K562 (cell line): ENCODE results near the gene BDKRB2. TPM values are rescaled to one million over a fixed set of nuclear protein-coding genes. Genes with fewer than 3 reads are reported as not detected.

Experiments used
- ATAC-seq: fragments of 200-7000 bp; cut with Tn5 transposase; 3 replicates; pipeline ENCODE4 v1.9.1; 2020; ENCODE audit warnings: moderate library complexity
- BruUV-seq: library from RNA; stranded (reverse); fragments of 400-500 nt; replicated peaks from 2 replicates; lab custom pipeline; 2021; lab: Mats Ljungman, UMichigan
- CTCF ChIA-PET: fragments of 300-600 bp; formaldehyde crosslinking; extraction: SDS; loops from one replicate; lab custom pipeline; 2021; ENCODE audit warnings: low intra/inter-chr PET ratio; lab: Yijun Ruan, JAX
- POLR2A ChIA-PET: fragments of 300-600, 350-650 bp; sonication (Branson Sonifier 250); formaldehyde crosslinking; extraction: SDS; loops from one replicate; lab custom pipeline; 2021; ENCODE audit warnings: antibody characterized with exemption, inconsistent platforms; lab: Yijun Ruan, JAX
- DNase-seq, 4 experiments: peaks; one replicate each; pipeline versions ENCODE4 v3.0.0 to v3.0.0-alpha.2; 2011 to 2018; ENCODE audit warnings: low spot score in 3 of 4, mixed read lengths in 3 of 4; ENCODE audit errors: extremely low read depth in 1 of 4
- FAIRE-seq: peaks from 2 replicates; lab custom pipeline; 2011; peaks lifted over from hg19 to GRCh38; lab: Jason Lieb, UNC
- H2AFZ ChIP-seq: 2 replicates; pipeline ENCODE4 v1.6.0; 2011; ENCODE audit warnings: low read depth, low read length, control low read depth, inconsistent platforms
- H3K27ac ChIP-seq: fragments of 200-600 bp; 3 replicates; pipeline ENCODE4 v1.8.0; 2011; ENCODE audit warnings: low read depth, mild to moderate bottlenecking, control low read depth, inconsistent platforms, low read length, moderate library complexity, mixed read lengths; ENCODE audit errors: extremely low read depth
- H3K27me3 ChIP-seq, 2 experiments: fragments of 300-600 bp in 1 of 2; 2 replicates in 1 of 2; 3 replicates in 1 of 2; pipeline versions ENCODE4 v1.6.0 to v1.8.0; 2011; ENCODE audit warnings: inconsistent platforms in 2 of 2, low read length in 2 of 2, mild to moderate bottlenecking in 1 of 2, mixed read lengths in 1 of 2, moderate library complexity in 1 of 2; ENCODE audit not compliant: control insufficient read depth in 2 of 2, insufficient read depth in 2 of 2
- H3K36me3 ChIP-seq: fragments of 300-600 bp; 3 replicates; pipeline ENCODE4 v1.8.0; 2011; ENCODE audit warnings: mild to moderate bottlenecking, low read length, inconsistent platforms; ENCODE audit not compliant: control insufficient read depth, insufficient read depth
- H3K4me1 ChIP-seq, 2 experiments: fragments of 200-600 bp in 1 of 2; replicated peaks in 1 of 2; 2 replicates in 1 of 2; 3 replicates in 1 of 2; pipeline versions ENCODE4 v1.5.1 to v1.8.0; 2011; ENCODE audit warnings: inconsistent platforms in 2 of 2, low read length in 2 of 2, mild to moderate bottlenecking in 1 of 2, mixed read lengths in 1 of 2, moderate library complexity in 1 of 2; ENCODE audit not compliant: control insufficient read depth in 2 of 2, insufficient read depth in 2 of 2
- H3K4me2 ChIP-seq: 2 replicates; pipeline ENCODE4 v1.6.1; 2011; ENCODE audit warnings: low read length, control low read depth, inconsistent platforms, mixed read lengths; ENCODE audit not compliant: insufficient read depth
- H3K4me3 ChIP-seq: fragments of 200-600 bp; sonication (generic), shearing (Covaris generic); 2 replicates; pipeline ENCODE4 v1.5.1; 2016; ENCODE audit warnings: control low read depth, inconsistent platforms
- H3K79me2 ChIP-seq: fragments of 200-600 bp; 3 replicates; pipeline ENCODE4 v1.8.0; 2011; ENCODE audit warnings: low read length, inconsistent platforms; ENCODE audit not compliant: control insufficient read depth, insufficient read depth
- H3K9ac ChIP-seq, 2 experiments: 2 replicates each; pipeline versions ENCODE4 v1.6.0 to v1.6.1; 2011; ENCODE audit warnings: low read depth in 2 of 2, low read length in 2 of 2, control low read depth in 1 of 2, inconsistent platforms in 1 of 2, mild to moderate bottlenecking in 1 of 2, mixed read lengths in 1 of 2; ENCODE audit not compliant: insufficient read depth in 1 of 2
- H3K9me1 ChIP-seq: one replicate; pipeline ENCODE4 v1.6.0; 2011; ENCODE audit warnings: inconsistent platforms, mild to moderate bottlenecking, low read length, moderate library complexity; ENCODE audit not compliant: control insufficient read depth, insufficient read depth
- H3K9me3 ChIP-seq: replicated peaks from 2 replicates; pipeline ENCODE4 v1.5.1; 2011; ENCODE audit warnings: low read depth, low read length, inconsistent platforms; ENCODE audit not compliant: control insufficient read depth, insufficient read depth
- H4K20me1 ChIP-seq: replicated peaks from 2 replicates; pipeline ENCODE4 v1.6.1; 2011; ENCODE audit warnings: low read length, inconsistent platforms, mixed read lengths; ENCODE audit not compliant: control insufficient read depth, insufficient read depth
- CEBPB ChIP-seq: fragments of 450-650 bp; IDR thresholded peaks from 2 replicates; pipeline ENCODE4 v1.6.1; 2016; ENCODE audit warnings: missing genetic modification characterization, missing compliant biosample characterization
- FOSL1 ChIP-seq: fragments of 200-800 bp; sonication (Bioruptor generic); conservative IDR thresholded peaks from 2 replicates; pipeline ENCODE4 v1.6.1; 2016; ENCODE audit warnings: missing genetic modification characterization, missing compliant biosample characterization
- JUN ChIP-seq, 2 experiments: sonication (generic) in 1 of 2; formaldehyde crosslinking in 1 of 2; IDR thresholded peaks; 2 replicates each; pipeline versions ENCODE4 v1.6.1 to v1.8.0; 2012 to 2022; ENCODE audit warnings: borderline replicate concordance in 2 of 2, mild to moderate bottlenecking in 2 of 2, improper control_type of control experiment in 1 of 2, low read depth in 1 of 2, low read length in 1 of 2, missing genetic modification reagents in 1 of 2
- JUND ChIP-seq, 2 experiments: IDR thresholded peaks; 2 replicates in 1 of 2; 3 replicates in 1 of 2; pipeline ENCODE4 v1.6.1; 2011; ENCODE audit warnings: borderline replicate concordance in 2 of 2, low read depth in 2 of 2, low read length in 2 of 2, improper control_type of control experiment in 1 of 2, missing biosample characterization in 1 of 2, missing genetic modification characterization in 1 of 2, missing genetic modification reagents in 1 of 2
- PTRF ChIP-seq: fragments of 450-650 bp; IDR thresholded peaks from 2 replicates; pipeline ENCODE4 v1.6.1; 2016; ENCODE audit warnings: mild to moderate bottlenecking, missing genetic modification characterization, missing compliant biosample characterization
- WGBS: fragments of 100-300 bp; shearing (Covaris generic); methylation state at CpG from one replicate; pipeline ENCODE4 v1.1.6; 2016; ENCODE audit warnings: low coverage, mixed read lengths; ENCODE audit not compliant: insufficient coverage; ENCODE audit errors: missing lambda C conversion rate; 5-methylcytosine and 5-hydroxymethylcytosine counted together
- in situ Hi-C: fragments of 300-500 bp; cut with MboI; formaldehyde crosslinking; loops from 4 replicates; pipeline ENCODE4 v1.15.0; 2018; ENCODE audit warnings: inconsistent platforms, mixed read lengths
- intact Hi-C: fragments of 100-400 bp; cut with micrococcal nuclease; formaldehyde crosslinking; loops from 2 replicates; pipeline ENCODE4 v1.14.2; 2022
- polyA plus RNA-seq, 8 experiments: library from polyadenylated mRNA; depleted of rRNA in 4 of 8; stranded (reverse) in 5 of 8; unstranded in 3 of 8; fragments of >200 nt; fragmentation: Nextera tagmentation in 2 of 8; fragmentation: Illumina TruSeq in 1 of 8; extraction: Ambion mirVana in 2 of 8; extraction: Trizol in 1 of 8; gene quantifications; 2 replicates each; pipeline versions ENCODE4 v1.2.1 to v1.2.3, GENCODE V29; 2011 to 2014; ENCODE audit warnings: inconsistent platforms in 1 of 8, missing spikeins in 1 of 8
- total RNA-seq, 7 experiments: library from RNA; depleted of rRNA in 6 of 7; stranded (reverse); fragments of >200 nt in 6 of 7; fragmentation: Illumina TruSeq in 2 of 7; extraction: Trizol in 2 of 7; gene quantifications; 2 replicates each; pipeline versions ENCODE4 v1.2.1 to v1.2.3, GENCODE V29; 2011 to 2021; ENCODE audit warnings: low replicate concordance in 1 of 7
- TF ChIP-seq, protein P1 (sequence below): sonication (generic); formaldehyde crosslinking; IDR thresholded peaks from 2 replicates; pipeline ENCODE4 v1.8.1; 2023; ENCODE audit warnings: mild to moderate bottlenecking, missing genetic modification reagents
- TF ChIP-seq, protein P2 (sequence below), 2 experiments: fragments of 450-650 bp; conservative IDR thresholded peaks; 2 replicates each; pipeline ENCODE4 v1.6.1; 2017; ENCODE audit warnings: mild to moderate bottlenecking in 2 of 2, moderate library complexity in 2 of 2

BDKRB2 gene
- total and polyA plus RNA-seq, 9 of the 15 experiments (the other 6 are each of a cell fraction or from before 2014, with no cell fraction given) = 0.02 TPM; not detected in 8

DNA sequence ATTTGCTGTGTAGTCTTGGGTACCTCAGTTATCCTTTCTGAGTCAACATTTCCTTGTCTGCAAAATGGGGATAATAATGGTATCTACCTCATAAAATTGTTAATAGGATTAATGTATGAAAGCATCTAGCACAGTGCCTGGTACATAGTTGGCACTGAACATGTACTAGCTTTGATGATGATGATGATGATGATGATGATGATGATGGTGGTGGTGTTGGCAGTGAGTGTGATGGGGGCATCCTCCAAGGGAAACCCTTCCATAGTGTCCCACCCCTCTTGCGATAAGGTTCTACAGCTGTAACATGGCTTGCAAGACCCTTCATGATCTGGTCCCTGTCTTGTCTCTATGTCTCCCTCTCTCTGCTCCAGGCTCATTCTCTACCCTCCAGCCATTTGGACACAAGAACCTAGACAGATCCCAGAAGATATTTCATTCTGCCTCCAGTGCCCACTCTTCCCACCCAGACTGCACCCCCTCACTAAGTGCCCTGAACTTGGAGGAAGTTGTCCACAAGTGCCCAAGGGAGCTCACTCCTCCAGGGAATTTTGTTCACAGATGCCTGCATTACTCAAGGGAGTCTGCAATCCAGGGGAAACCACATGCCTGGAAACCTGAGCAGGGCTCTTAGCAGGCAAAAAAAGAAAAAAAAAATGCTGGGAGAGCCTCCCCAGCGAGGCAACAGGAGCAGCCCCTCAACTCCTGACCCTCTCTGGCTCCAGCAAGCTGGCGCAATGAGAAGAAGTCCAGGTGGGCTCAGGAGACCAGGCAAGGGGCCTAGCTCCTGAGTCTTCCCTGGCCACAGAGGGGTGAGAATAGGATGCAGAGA lies 41.3 kb downstream of the BDKRB2 start:
- no peak overlapping the region for H3K9ac ChIP-seq
- no peaks in the 10 kb centered on the region for H3K9me1 ChIP-seq
- BruUV-seq = no TSS peak
- CTCF ChIA-PET = no interaction called here
- WGBS = 4% methylated on average over 3 of the region's 3 CpGs
- no peak for ATAC-seq
- H2AFZ ChIP-seq = no peak overlapping the region
- intact Hi-C loops = no loop called here
- peaks cover 0 to 6% of the 10 kb centered on the region in 2 experiments; a peak in 3 of 5 replicates for H3K27me3 ChIP-seq
- no peak for TF ChIP-seq PTRF (tag)
- DNase-seq = no peak
- no peaks in the 10 kb centered on the region for H3K79me2 ChIP-seq
- in situ Hi-C loops = no loop called here
- no peaks in the 10 kb centered on the region for H3K9me3 ChIP-seq
- H3K36me3 ChIP-seq = no peaks in the 10 kb centered on the region
- H3K4me1 ChIP-seq = no peaks in the 10 kb centered on the region
- no peaks in the 10 kb centered on the region for H4K20me1 ChIP-seq
- H3K4me2 ChIP-seq = no peak overlapping the region
- no peak for FAIRE-seq
- H3K27ac ChIP-seq = no peak overlapping the region
- no peak overlapping the region for H3K4me3 ChIP-seq
- POLR2A ChIA-PET = interaction anchor here (0.6 to 0.7 kb wide), 2 partner anchors 14 to 263 kb away, joined by 3 to 4 read pairs; no protein-coding TSS in a partner anchor

DNA sequence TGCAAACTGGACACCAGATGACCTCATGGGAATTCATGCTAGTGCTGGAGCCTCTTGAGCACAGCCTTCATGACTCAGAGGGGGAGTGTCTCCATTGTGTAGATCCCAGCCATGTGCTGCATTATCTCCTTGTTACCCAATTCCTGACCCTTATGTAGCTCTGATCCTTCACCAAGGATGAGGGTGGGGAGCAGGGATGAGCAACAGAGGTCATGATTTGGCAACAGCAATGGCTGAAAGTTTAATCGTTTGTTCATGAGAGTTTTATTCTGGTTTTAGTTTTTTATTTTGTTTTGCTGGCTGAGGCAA lies 41.9 kb downstream of the BDKRB2 start:
- ATAC-seq (no peak), DNase-seq (no peak), FAIRE-seq (no peak)
- no peak overlapping the region for H2AFZ ChIP-seq
- CTCF ChIA-PET = no interaction called here
- H3K4me2 ChIP-seq = no peak overlapping the region
- no peaks in the 10 kb centered on the region for H4K20me1 ChIP-seq
- H3K79me2 ChIP-seq = no peaks in the 10 kb centered on the region
- H3K9me1 ChIP-seq = no peaks in the 10 kb centered on the region
- no peaks in the 10 kb centered on the region for H3K36me3 ChIP-seq
- H3K9ac ChIP-seq = no peak overlapping the region
- H3K4me3 ChIP-seq = no peak overlapping the region
- no TSS peak for BruUV-seq
- no peaks in the 10 kb centered on the region for H3K4me1 ChIP-seq
- peaks cover 0 to under 1% of the 10 kb centered on the region in 2 experiments; a peak in 1 of 5 replicates for H3K27me3 ChIP-seq
- POLR2A ChIA-PET = interaction anchor here (0.6 to 0.7 kb wide), 2 partner anchors 13 to 262 kb away, joined by 3 to 4 read pairs; no protein-coding TSS in a partner anchor
- no peaks in the 10 kb centered on the region for H3K9me3 ChIP-seq
- in situ Hi-C loops (no loop called here), intact Hi-C loops (no loop called here)
- H3K27ac ChIP-seq = no peak overlapping the region
- WGBS = 0% methylated on average over 1 of the region's 1 CpG
- 0 out of 2 replicates have a peak, but pooled peaks have one; percentile 37 for TF ChIP-seq FOSL1 (tag)
- peak; percentile 46; the same call in 1 of the 2 replicates for TF ChIP-seq CEBPB (tag)
- TF ChIP-seq, protein P1, sequence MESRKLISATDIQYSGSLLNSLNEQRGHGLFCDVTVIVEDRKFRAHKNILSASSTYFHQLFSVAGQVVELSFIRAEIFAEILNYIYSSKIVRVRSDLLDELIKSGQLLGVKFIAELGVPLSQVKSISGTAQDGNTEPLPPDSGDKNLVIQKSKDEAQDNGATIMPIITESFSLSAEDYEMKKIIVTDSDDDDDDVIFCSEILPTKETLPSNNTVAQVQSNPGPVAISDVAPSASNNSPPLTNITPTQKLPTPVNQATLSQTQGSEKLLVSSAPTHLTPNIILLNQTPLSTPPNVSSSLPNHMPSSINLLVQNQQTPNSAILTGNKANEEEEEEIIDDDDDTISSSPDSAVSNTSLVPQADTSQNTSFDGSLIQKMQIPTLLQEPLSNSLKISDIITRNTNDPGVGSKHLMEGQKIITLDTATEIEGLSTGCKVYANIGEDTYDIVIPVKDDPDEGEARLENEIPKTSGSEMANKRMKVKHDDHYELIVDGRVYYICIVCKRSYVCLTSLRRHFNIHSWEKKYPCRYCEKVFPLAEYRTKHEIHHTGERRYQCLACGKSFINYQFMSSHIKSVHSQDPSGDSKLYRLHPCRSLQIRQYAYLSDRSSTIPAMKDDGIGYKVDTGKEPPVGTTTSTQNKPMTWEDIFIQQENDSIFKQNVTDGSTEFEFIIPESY (CRISPR knock-in tag) = no peak
- TF ChIP-seq JUN (IDR thresholded peaks at IDR 0.05; ENCODE audit: borderline replicate concordance, low read depth, low read length) = 0 out of 2 replicates have a peak, but pooled peaks have one; percentile 6
- no peak for TF ChIP-seq JUN (CRISPR knock-in tag; IDR thresholded peaks at IDR 0.05; ENCODE audit: borderline replicate concordance)
- TF ChIP-seq, protein P2, sequence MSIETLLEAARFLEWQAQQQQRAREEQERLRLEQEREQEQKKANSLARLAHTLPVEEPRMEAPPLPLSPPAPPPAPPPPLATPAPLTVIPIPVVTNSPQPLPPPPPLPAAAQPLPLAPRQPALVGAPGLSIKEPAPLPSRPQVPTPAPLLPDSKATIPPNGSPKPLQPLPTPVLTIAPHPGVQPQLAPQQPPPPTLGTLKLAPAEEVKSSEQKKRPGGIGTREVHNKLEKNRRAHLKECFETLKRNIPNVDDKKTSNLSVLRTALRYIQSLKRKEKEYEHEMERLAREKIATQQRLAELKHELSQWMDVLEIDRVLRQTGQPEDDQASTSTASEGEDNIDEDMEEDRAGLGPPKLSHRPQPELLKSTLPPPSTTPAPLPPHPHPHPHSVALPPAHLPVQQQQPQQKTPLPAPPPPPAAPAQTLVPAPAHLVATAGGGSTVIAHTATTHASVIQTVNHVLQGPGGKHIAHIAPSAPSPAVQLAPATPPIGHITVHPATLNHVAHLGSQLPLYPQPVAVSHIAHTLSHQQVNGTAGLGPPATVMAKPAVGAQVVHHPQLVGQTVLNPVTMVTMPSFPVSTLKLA (conservative IDR thresholded peaks at IDR 0.05) = 0 out of 4 replicates have a peak, but pooled peaks of 1 of the 2 experiments have one; percentile 20
- TF ChIP-seq JUND (IDR thresholded peaks at IDR 0.05; ENCODE audit: borderline replicate concordance, low read depth, low read length) = 0 out of 2 replicates have a peak, but pooled peaks have one; percentile 25
- peak; percentile 51; the same call in 1 of the 3 replicates for TF ChIP-seq JUND (tag; IDR thresholded peaks at IDR 0.05; ENCODE audit: borderline replicate concordance, low read depth, low read length)
